MM.1S (cell line): Measurements from ENCODE around the gene DOCK11.

ENCODE experiments used
- EZH2 ChIP-seq: fragments of 300-600 bp; sonication (generic); optimal IDR thresholded peaks from 2 replicates; pipeline ENCODE3; 2017; ENCODE audit warnings: low read depth, mild to moderate bottlenecking, antibody characterized with exemption, low read length, mixed read lengths
- TF ChIP-seq, protein P1 (sequence below): fragments of 300-600 bp; sonication (generic); IDR thresholded peaks from 2 replicates; pipeline ENCODE4 v1.5.1; 2016; ENCODE audit warnings: antibody characterized with exemption, low read length, mixed read lengths

DNA sequence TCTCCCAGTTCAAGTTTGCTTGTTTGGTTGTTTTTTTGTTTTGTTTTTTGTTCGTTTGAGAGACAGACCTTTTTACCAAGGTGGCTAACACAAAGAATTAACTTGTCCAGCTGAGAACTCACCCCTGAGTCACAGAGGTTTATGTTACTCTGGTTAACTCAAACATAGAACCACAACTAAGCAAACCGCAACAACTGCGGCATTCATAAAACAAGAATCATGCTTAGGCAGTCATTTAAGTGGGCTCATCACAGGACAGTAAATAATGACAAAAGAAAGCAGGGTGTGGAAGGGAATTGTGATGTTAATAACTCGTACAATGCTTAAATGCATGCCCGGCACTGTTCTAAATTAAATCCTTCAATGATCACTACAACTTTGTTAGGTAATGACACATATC lies 207.1 kb downstream of the DOCK11 start:
- no peak for TF ChIP-seq EZH2
- TF ChIP-seq, protein P1, sequence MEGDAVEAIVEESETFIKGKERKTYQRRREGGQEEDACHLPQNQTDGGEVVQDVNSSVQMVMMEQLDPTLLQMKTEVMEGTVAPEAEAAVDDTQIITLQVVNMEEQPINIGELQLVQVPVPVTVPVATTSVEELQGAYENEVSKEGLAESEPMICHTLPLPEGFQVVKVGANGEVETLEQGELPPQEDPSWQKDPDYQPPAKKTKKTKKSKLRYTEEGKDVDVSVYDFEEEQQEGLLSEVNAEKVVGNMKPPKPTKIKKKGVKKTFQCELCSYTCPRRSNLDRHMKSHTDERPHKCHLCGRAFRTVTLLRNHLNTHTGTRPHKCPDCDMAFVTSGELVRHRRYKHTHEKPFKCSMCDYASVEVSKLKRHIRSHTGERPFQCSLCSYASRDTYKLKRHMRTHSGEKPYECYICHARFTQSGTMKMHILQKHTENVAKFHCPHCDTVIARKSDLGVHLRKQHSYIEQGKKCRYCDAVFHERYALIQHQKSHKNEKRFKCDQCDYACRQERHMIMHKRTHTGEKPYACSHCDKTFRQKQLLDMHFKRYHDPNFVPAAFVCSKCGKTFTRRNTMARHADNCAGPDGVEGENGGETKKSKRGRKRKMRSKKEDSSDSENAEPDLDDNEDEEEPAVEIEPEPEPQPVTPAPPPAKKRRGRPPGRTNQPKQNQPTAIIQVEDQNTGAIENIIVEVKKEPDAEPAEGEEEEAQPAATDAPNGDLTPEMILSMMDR, result no peak
